Hepatocyte (in vitro differentiated cells): Measurements from ENCODE around the gene CPED1. TPM values are rescaled to one million over a fixed set of nuclear protein-coding genes. Genes with fewer than 3 reads are reported as not detected.
A peak's percentile ranks its signal among the peaks of the same experiment; 100 is the strongest.

Experiments
- DNase-seq: peaks from one replicate; pipeline ENCODE4 v3.0.0-alpha.2; 2016; ENCODE audit warnings: low spot score
- H2AFZ ChIP-seq: fragments of 200-600 bp; sonication (generic); 2 replicates; pipeline ENCODE4 v1.6.0; 2016; ENCODE audit warnings: antibody characterized with exemption, mild to moderate bottlenecking
- H3K27ac ChIP-seq: fragments of 200-600 bp; sonication (generic); 2 replicates; pipeline ENCODE4 v1.5.1; 2016; ENCODE audit warnings: mild to moderate bottlenecking
- H3K27me3 ChIP-seq: fragments of 200-600 bp; sonication (generic); 2 replicates; pipeline ENCODE4 v1.6.1; 2016
- H3K36me3 ChIP-seq: fragments of 200-600 bp; sonication (generic); replicated peaks from 2 replicates; pipeline ENCODE4 v1.5.1; 2016; ENCODE audit warnings: low read depth; ENCODE audit not compliant: insufficient read depth
- H3K4me1 ChIP-seq: fragments of 200-600 bp; sonication (generic); 2 replicates; pipeline ENCODE4 v1.5.1; 2016; ENCODE audit warnings: mild to moderate bottlenecking, moderate library complexity; ENCODE audit not compliant: insufficient read depth
- H3K4me2 ChIP-seq: fragments of 200-600 bp; sonication (generic); 2 replicates; pipeline ENCODE4 v1.6.0; 2016
- H3K4me3 ChIP-seq: fragments of 200-600 bp; sonication (generic); 2 replicates; pipeline ENCODE4 v1.5.1; 2016; ENCODE audit warnings: mild to moderate bottlenecking
- H3K79me2 ChIP-seq: fragments of 200-600 bp; sonication (generic); 2 replicates; pipeline ENCODE4 v1.6.0; 2017; ENCODE audit warnings: mild to moderate bottlenecking
- H3K9me2 ChIP-seq: fragments of 200-600 bp; sonication (generic); replicated peaks from 2 replicates; pipeline ENCODE4 v1.6.0; 2017; ENCODE audit warnings: mild to moderate bottlenecking; ENCODE audit not compliant: insufficient read depth
- H3K9me3 ChIP-seq: fragments of 200-600 bp; sonication (generic); 2 replicates; pipeline ENCODE4 v1.5.1; 2016; ENCODE audit warnings: low read depth, mild to moderate bottlenecking
- H4K20me1 ChIP-seq: fragments of 200-600 bp; sonication (generic); 2 replicates; pipeline ENCODE4 v1.6.0; 2016; ENCODE audit warnings: mild to moderate bottlenecking; ENCODE audit not compliant: insufficient read depth, poor library complexity, severe bottlenecking
- CTCF ChIP-seq: fragments of 200-600 bp; sonication (generic); IDR thresholded peaks from 2 replicates; pipeline ENCODE4 v1.5.1; 2016; ENCODE audit warnings: antibody characterized with exemption, mild to moderate bottlenecking; ENCODE audit not compliant: poor library complexity
- EZH2 ChIP-seq: fragments of 200-600 bp; sonication (generic); IDR thresholded peaks from 2 replicates; pipeline ENCODE4 v1.6.1; 2016; ENCODE audit warnings: antibody characterized with exemption, mild to moderate bottlenecking, borderline replicate concordance
- EZH2phosphoT487 ChIP-seq: fragments of 200-600 bp; sonication (generic); IDR thresholded peaks from one replicate; pipeline ENCODE4 v1.6.1; 2018; ENCODE audit warnings: antibody characterized with exemption, mild to moderate bottlenecking, low read depth, moderate library complexity; ENCODE audit not compliant: unreplicated experiment, severe bottlenecking
- WGBS: methylation state at CpG from one replicate; pipeline ENCODE4 v1.1.6; 2016; ENCODE audit warnings: low lambda C conversion rate; ENCODE audit errors: missing lambda C conversion rate; 5-methylcytosine and 5-hydroxymethylcytosine counted together
- polyA plus RNA-seq: library from polyadenylated mRNA; unstranded; fragments of >200 nt; fragmentation: Nextera tagmentation; extraction: Ambion mirVana; gene quantifications from 2 replicates; pipeline ENCODE4 v1.2.1, GENCODE V29; 2016
- total RNA-seq: library from RNA; depleted of rRNA; stranded (reverse); fragments of >200 nt; gene quantifications from 2 replicates; pipeline ENCODE4 v1.2.3, GENCODE V29; 2014

CPED1 gene
- total and polyA plus RNA-seq, 2 experiments from 2014 or later: 10.1 to 30.5 TPM

GRCh38 chr7:121300685-121301420 lies 312.3 kb downstream of the CPED1 start:
- Histone ChIP-seq H3K27me3 (no peaks in the 10 kb centered on the region), H3K9me3 (no peaks in the 10 kb centered on the region), H3K27ac (no peak overlapping the region), H3K4me1 (peaks cover 14% of the 10 kb centered on the region), H3K4me3 (no peak overlapping the region), H3K4me2 (no peak overlapping the region), H3K9me2 (no peaks in the 10 kb centered on the region), H4K20me1 (no peaks in the 10 kb centered on the region), H2AFZ (no peak overlapping the region), H3K79me2 (no peaks in the 10 kb centered on the region), H3K36me3 (no peaks in the 10 kb centered on the region)
- TF ChIP-seq EZH2phosphoT487: no peak
- no peak for DNase-seq
- WGBS: 64% methylated on average over 2 of the region's 2 CpGs

GRCh38 chr7:121301446-121302213 lies 313.1 kb downstream of the CPED1 start:
- TF ChIP-seq CTCF (no peak), EZH2phosphoT487 (no peak), EZH2 (no peak)

GRCh38 chr7:121302214-121302745 lies 313.8 kb downstream of the CPED1 start:
- Histone ChIP-seq H3K4me2 (no peak overlapping the region), H2AFZ (no peak overlapping the region)
- 97% methylated on average over 8 of the region's 8 CpGs for WGBS

More at GRCh38 chr7:121301446-121302213, 313.1 kb downstream of the CPED1 start:
- Histone ChIP-seq H3K9me3 (no peaks in the 10 kb centered on the region), H3K4me1 (peaks cover 14% of the 10 kb centered on the region), H3K4me3 (no peak overlapping the region), H3K79me2 (no peaks in the 10 kb centered on the region), H4K20me1 (no peaks in the 10 kb centered on the region), H3K27ac (peak overlapping the region; percentile 6), H3K4me2 (no peak overlapping the region), H3K27me3 (no peaks in the 10 kb centered on the region), H3K36me3 (no peaks in the 10 kb centered on the region), H3K9me2 (no peaks in the 10 kb centered on the region), H2AFZ (no peak overlapping the region)
- no peak for DNase-seq
- WGBS: 66% methylated on average over 9 of the region's 9 CpGs

More at GRCh38 chr7:121302214-121302745, 313.8 kb downstream of the CPED1 start:
- H3K36me3 ChIP-seq: no peaks in the 10 kb centered on the region
- no peak overlapping the region for H3K4me3 ChIP-seq
- peaks cover 14% of the 10 kb centered on the region for H3K4me1 ChIP-seq
- H3K9me2 ChIP-seq: no peaks in the 10 kb centered on the region
- DNase-seq: no peak
- no peaks in the 10 kb centered on the region for H3K27me3 ChIP-seq
- no peaks in the 10 kb centered on the region for H3K79me2 ChIP-seq
- H3K9me3 ChIP-seq: no peaks in the 10 kb centered on the region
- TF ChIP-seq EZH2 (no peak), EZH2phosphoT487 (no peak), CTCF (no peak)
- H3K27ac ChIP-seq: peak overlapping the region; percentile 6
- H4K20me1 ChIP-seq: no peaks in the 10 kb centered on the region
